Breast epithelium (tissue), 4 donors: ENCODE results near the gene PTGR3. TPM values are rescaled to one million over a fixed set of nuclear protein-coding genes. Genes with fewer than 3 reads are reported as not detected.
A peak's percentile ranks its signal among the peaks of the same experiment; 100 is the strongest.

Experiments used
- DNase-seq, 2 donors: peaks; one replicate each; pipeline ENCODE4 v3.0.0-alpha.2; 2019; ENCODE audit warnings: low spot score in 2 of 2
- H3K27ac ChIP-seq, 2 donors: fragments of 200-600 bp; sonication (generic) in 1 of 2; one replicate each; pipeline ENCODE4 v1.5.1; 2016 to 2019; ENCODE audit warnings: mild to moderate bottlenecking in 1 of 2
- H3K27me3 ChIP-seq, 2 donors: fragments of 200-600 bp; sonication (generic) in 1 of 2; one replicate each; pipeline versions ENCODE4 v1.5.1 to v1.6.0; 2017 to 2019; ENCODE audit warnings: control low read depth in 1 of 2, mild to moderate bottlenecking in 1 of 2
- H3K36me3 ChIP-seq: fragments of 200-600 bp; one replicate; pipeline ENCODE4 v1.5.1; 2019
- H3K4me1 ChIP-seq, 2 donors: fragments of 200-600 bp; sonication (generic); one replicate each; pipeline ENCODE4 v1.5.1; 2016 to 2019; ENCODE audit warnings: control low read depth in 1 of 2
- H3K4me3 ChIP-seq, 3 donors: fragments of 200-600 bp; sonication (generic); 1 replicate in 2 of 3; 2 replicates in 1 of 3; pipeline ENCODE4 v1.5.1; 2016 to 2019; ENCODE audit warnings: mild to moderate bottlenecking in 3 of 3, moderate library complexity in 2 of 3
- H3K9me3 ChIP-seq, 2 donors: fragments of 200-600 bp; sonication (generic) in 1 of 2; one replicate each; pipeline ENCODE4 v1.5.1; 2016 to 2019; ENCODE audit warnings: control low read depth in 1 of 2
- CTCF ChIP-seq, 3 donors: fragments of 450-650 bp; IDR thresholded peaks; one replicate each; pipeline ENCODE4 v1.5.1; 2016 to 2017; ENCODE audit warnings: antibody characterized with exemption in 3 of 3, mild to moderate bottlenecking in 3 of 3, moderate library complexity in 3 of 3
- POLR2A ChIP-seq: fragments of 450-650 bp; IDR thresholded peaks from one replicate; pipeline ENCODE4 v1.6.1; 2016; ENCODE audit warnings: antibody characterized with exemption, mild to moderate bottlenecking, moderate library complexity
- POLR2AphosphoS5 ChIP-seq, 3 donors: sonication (generic); formaldehyde crosslinking; IDR thresholded peaks; one replicate each; pipeline ENCODE4 v1.6.1; 2017; ENCODE audit warnings: antibody characterized with exemption in 3 of 3
- intact Hi-C: fragments of 100-400 bp; cut with DNase I; formaldehyde crosslinking; loops from one replicate; pipeline ENCODE4 v1.15.1; 2023; ENCODE audit warnings: low total_unique reads
- total RNA-seq, 3 donors: library from RNA; depleted of rRNA; stranded (reverse); fragments of >200 nt; gene quantifications; one replicate each; pipeline ENCODE4 v1.1.0, GENCODE V29; 2016

PTGR3 gene
- total RNA-seq, 3 donors from 2014 or later: 21.3 to 32.9 (median 22.9) TPM

GRCh38 chr18:75235896-75236295 is 27.0 kb upstream of the PTGR3 start:
- Histone ChIP-seq H3K27ac (no peak overlapping the region), H3K27me3 (no peaks in the 10 kb centered on the region), H3K36me3 (no peaks in the 10 kb centered on the region), H3K9me3 (no peaks in the 10 kb centered on the region), H3K4me1 (no peaks in the 10 kb centered on the region), H3K4me3 (no peak overlapping the region)
- no peak for DNase-seq
- intact Hi-C loops: no loop called here
- TF ChIP-seq POLR2A: no peak
- TF ChIP-seq CTCF (IDR thresholded peaks at IDR 0.05): no peak
- TF ChIP-seq POLR2AphosphoS5 (IDR thresholded peaks at IDR 0.05): no peak

GRCh38 chr18:75234901-75235300 is 26.0 kb upstream of the PTGR3 start:
- Histone ChIP-seq H3K4me1 (no peaks in the 10 kb centered on the region), H3K9me3 (no peaks in the 10 kb centered on the region), H3K36me3 (no peaks in the 10 kb centered on the region), H3K4me3 (no peak overlapping the region), H3K27ac (no peak overlapping the region), H3K27me3 (no peaks in the 10 kb centered on the region)
- no peak for DNase-seq
- TF ChIP-seq POLR2A (no peak), POLR2AphosphoS5 (IDR thresholded peaks at IDR 0.05) (no peak), CTCF (IDR thresholded peaks at IDR 0.05) (no peak)
- intact Hi-C loops: no loop called here

GRCh38 chr18:75231053-75231406 is 22.1 kb upstream of the PTGR3 start:
- TF ChIP-seq POLR2A (no peak), POLR2AphosphoS5 (IDR thresholded peaks at IDR 0.05) (no peak), CTCF (IDR thresholded peaks at IDR 0.05) (no peak)
- Histone ChIP-seq H3K27ac (peak overlapping the region; percentile 6 to 33), H3K36me3 (no peaks in the 10 kb centered on the region), H3K4me1 (no peaks in the 10 kb centered on the region), H3K27me3 (no peaks in the 10 kb centered on the region), H3K4me3 (no peak overlapping the region), H3K9me3 (no peaks in the 10 kb centered on the region)
- no peak for DNase-seq
- intact Hi-C loops: no loop called here

GRCh38 chr18:75230163-75231052 is 21.5 kb upstream of the PTGR3 start:
- H3K9me3 ChIP-seq: no peaks in the 10 kb centered on the region
- no peak for DNase-seq
- no peaks in the 10 kb centered on the region for H3K4me1 ChIP-seq
- H3K4me3 ChIP-seq: no peak overlapping the region
- no peak for TF ChIP-seq POLR2AphosphoS5 (IDR thresholded peaks at IDR 0.05)
- TF ChIP-seq POLR2A: no peak
- TF ChIP-seq CTCF (IDR thresholded peaks at IDR 0.05): no peak
- H3K27ac ChIP-seq: peak overlapping the region in 1 of 2 donors; percentile 33
- intact Hi-C loops: no loop called here
- no peaks in the 10 kb centered on the region for H3K27me3 ChIP-seq
- H3K36me3 ChIP-seq: no peaks in the 10 kb centered on the region

GRCh38 chr18:75229437-75229836 is 20.5 kb upstream of the PTGR3 start:
- Histone ChIP-seq H3K4me1 (no peaks in the 10 kb centered on the region), H3K4me3 (no peak overlapping the region), H3K9me3 (no peaks in the 10 kb centered on the region), H3K27me3 (no peaks in the 10 kb centered on the region), H3K27ac (no peak overlapping the region), H3K36me3 (no peaks in the 10 kb centered on the region)
- intact Hi-C loops: no loop called here
- DNase-seq: no peak
- TF ChIP-seq POLR2AphosphoS5 (IDR thresholded peaks at IDR 0.05): no peak
- no peak for TF ChIP-seq POLR2A
- no peak for TF ChIP-seq CTCF (IDR thresholded peaks at IDR 0.05)
